GM18868 (cell line): Measurements from ENCODE around the gene CPN2.

Experiments used
- ATAC-seq: cut with Tn5 transposase; IDR thresholded peaks from one replicate; pipeline ENCODE4 v1.9.1; 2021; ENCODE audit warnings: mild to moderate bottlenecking, moderate library complexity; ENCODE audit not compliant: unreplicated experiment

CPN2 gene

GRCh38 chr3:194357681-194358080 is 6.6 kb upstream of the CPN2 start:
- no peak for ATAC-seq

GRCh38 chr3:194355379-194355778 is 4.3 kb upstream of the CPN2 start:
- no peak for ATAC-seq

DNA sequence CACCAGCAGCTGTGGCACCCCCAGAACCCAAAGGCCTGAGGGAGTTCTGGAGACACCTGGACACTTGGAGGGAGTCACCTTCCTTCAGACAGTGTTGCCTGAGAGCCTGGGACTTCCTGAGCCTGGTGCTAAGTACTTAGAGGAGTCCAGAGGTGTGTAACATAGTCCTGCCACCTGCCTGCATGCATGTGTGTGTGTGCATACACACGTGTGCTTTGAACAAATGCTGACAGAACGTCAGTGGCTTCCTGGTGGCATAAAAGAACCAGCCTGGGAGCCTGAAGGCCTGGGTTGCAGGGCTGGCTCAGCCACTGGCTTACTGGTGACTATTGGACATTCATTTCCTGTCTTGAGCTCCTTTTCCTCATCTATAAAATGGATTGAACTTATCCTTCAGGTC is 3.2 kb upstream of the CPN2 start:
- no peak for ATAC-seq

DNA sequence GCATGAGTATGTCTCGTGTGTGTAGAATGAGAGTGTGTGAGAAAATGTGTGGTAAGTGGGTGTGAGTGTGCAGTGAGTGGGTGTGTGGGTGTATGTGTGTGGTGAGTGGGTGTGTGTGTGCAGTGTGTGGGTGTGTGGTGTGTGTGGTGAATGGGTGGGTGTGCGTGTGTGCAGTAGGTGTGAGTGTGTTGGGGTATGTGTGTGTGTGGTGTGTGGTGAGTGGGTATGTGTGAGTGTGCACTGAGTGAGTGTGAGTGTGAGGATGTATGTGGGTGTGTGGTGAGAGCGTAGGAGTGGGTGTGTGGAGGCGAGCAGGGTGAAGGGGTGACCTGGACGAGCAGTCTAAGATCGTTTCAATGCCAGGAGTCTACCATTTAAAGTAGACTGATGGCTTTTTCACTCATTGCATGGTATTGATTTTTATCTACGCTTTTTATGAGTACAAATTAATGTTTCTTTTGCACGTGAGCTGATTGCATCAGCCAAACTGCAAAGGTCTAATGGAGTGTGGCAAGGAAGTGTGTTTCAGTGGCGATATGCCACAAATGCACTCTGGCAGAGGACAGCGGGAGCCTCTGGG is 1.6 kb upstream of the CPN2 start:
- ATAC-seq, result no peak

DNA sequence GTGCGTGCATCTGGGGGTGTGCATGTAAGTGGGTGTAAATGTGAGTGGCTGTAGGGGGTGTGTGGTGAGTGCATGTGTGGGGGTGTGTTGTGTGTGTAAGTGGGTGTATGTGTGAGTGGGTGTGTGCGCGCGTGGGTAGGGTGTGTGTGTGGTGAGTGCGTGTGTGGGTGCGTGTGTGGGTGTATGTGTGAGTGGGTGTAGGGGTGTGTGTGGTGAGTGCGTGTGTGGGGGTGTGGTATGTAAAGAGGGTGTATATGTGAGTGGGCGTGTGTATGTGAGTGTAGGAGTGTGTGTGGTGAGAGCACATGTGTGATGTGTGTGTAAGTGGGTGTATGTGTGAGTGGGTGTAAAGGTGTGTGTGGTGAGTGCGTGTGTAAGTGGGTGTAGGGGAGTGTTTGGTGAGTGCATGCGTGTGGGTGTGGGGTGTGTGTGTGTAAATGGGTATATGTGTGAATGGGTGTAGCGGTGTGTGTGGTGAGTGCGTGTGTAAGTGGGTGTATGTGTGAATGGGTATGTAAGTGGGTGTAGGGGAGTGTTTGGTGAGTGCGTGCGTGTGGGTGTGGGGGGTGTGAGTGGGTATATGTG is 916 bp upstream of the CPN2 start:
- ATAC-seq, result no peak

- no peak for ATAC-seq
Measured at GRCh38 chr3:194350726-194351071, 429 bp downstream of the CPN2 start.

- no peak for ATAC-seq
Measured at GRCh38 chr3:194348354-194348753, 2.8 kb downstream of the CPN2 start.

DNA sequence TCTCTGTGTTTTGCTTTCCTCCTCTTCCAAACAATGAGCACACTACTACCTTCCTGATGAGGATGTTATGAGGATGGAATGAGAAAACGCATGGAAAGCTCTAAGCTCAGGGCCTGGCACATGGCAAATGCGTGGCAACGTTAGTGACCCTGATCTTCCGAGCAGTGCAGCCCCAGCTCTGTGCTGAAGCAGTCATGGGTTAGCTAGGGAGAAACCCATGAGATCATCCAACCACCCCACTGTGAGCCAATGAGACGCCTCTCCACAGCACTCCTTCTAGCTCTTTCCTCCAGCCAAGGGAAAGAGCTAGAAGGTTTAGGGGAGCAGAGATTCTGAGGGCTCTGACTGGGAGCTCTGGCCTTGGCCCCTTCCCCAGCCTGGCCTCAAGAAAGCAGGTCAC is 4.5 kb downstream of the CPN2 start:
- peak; percentile 79 for ATAC-seq

- ATAC-seq, result no peak
Measured at GRCh38 chr3:194346035-194346434, 5.1 kb downstream of the CPN2 start.

DNA sequence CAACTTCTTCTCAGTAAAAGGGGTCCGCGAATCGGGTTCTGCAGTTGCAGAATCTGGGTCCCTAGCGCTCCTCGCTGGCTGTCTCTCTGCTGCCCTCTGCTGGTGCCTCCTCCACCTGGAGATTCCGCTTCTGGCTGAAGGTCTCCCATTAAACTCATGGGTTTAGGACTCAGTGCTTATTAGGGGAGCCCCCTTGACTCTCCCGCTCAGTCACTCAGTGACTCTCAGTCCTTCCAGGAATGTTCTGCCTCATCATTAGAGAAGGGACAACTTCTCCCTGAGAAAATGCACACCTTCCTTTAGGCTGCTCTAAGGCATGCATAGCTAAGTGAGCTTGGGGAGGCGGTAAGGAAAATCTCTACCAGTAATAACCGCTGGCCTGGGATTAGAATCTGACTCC is 7.1 kb downstream of the CPN2 start:
- no peak for ATAC-seq

DNA sequence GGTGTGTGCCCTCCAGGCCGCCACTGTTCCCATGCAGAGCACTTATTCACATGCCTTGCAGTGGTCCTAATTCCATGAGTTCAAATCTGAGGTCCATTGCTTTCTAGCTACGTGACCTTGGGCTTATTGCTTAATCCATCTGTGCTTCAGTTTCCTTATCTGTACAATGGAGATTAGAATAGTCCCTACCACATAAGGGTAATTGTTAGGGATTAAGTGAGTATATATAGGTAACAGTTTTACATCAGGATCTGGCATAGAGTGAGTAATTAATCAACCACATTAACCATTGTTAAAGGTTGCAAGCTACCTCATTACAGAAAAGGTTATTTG is 7.6 kb downstream of the CPN2 start:
- ATAC-seq, result no peak

GRCh38 chr3:194342861-194343560 is 8.1 kb downstream of the CPN2 start:
- no peak for ATAC-seq

DNA sequence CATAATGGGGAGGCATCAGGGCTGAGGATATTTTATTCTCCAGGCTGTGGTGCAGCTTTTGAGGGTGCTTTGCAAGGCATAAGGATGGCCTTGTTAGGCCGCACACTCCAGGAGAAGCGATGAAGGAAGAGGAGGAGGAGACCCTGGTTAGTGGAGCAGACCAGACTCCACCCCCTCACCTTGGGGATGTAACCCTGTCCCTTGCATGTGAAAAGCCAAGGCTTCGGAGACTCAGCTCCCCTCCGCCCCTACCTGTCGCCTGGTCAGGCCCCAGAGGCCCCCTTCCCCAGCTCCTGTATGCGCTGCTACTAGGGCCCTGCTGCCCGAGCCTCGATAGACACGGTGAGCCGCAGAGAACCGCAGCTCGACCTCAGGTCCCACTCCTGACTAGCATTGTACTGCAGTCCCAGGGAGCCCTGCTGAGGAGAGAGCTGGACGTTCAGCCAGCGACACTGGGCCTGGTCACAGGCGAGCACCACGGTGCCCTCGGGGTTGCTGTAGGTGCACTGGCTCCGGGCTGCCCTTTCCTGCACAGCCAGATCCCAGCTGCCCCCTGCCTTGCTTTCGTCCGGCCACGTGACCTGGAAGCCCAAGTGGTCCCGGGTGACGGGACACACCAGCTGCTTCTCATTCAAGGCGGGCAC is 10.2 kb downstream of the CPN2 start:
- no peak for ATAC-seq

DNA sequence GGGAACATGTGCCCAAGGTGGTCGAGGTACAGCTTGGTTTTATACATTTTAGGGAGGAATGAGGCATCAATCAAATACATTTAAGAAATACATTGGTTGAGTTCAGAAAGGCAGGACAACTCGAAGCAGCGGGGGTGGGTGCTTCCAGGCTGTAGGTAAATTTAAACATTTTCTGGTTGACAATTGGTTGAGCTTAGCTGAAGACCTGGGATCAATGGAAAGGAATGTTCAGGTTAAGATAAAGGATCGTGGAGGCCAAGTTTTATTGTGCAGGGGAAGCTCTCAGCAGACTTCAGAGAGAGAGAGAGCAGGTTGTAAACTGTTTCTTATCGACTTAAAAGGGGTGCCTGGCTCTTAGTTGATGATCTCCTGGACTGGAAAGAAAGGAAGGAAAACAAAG is 11.3 kb downstream of the CPN2 start:
- ATAC-seq, result no peak

DNA sequence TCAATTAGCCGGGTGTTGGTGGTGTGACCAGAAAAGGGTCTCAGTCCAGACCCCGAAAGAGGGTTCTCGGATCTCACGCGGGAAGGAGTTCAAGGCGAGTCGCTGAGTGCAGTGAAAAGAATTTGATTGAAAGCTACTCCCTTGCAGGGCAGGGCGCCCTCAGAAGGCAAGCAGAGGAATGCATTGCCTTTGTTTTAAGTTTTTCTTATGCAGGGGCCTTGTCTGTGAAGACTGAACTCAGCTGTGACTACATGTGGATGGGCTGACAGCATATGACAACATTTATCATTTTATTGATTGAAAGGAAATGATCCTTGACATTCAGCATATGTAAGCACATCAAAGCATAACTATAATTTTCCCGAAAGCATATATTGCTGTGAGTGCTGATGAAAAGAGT is 11.8 kb downstream of the CPN2 start:
- ATAC-seq, result no peak

- no peak for ATAC-seq
Measured at GRCh38 chr3:194337965-194338753, 13.0 kb downstream of the CPN2 start.

- no peak for ATAC-seq
Measured at GRCh38 chr3:194336601-194337355, 14.3 kb downstream of the CPN2 start.

DNA sequence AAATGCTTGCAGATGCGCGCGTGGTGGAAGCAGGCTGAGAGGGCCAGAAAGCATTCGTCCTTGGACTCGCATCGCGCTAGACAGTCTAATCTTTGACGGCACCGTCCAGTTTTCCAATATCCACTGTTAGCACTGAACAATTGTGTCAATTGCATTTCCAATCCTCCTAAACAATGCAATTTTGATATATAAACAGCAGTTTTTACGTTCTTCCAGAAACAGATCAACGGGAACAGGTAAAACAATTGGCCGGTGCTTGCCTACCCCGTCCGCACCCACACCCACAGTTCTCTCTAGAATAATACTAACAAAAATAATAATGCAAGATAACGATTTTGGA is 17.2 kb downstream of the CPN2 start:
- ATAC-seq, result no peak

DNA sequence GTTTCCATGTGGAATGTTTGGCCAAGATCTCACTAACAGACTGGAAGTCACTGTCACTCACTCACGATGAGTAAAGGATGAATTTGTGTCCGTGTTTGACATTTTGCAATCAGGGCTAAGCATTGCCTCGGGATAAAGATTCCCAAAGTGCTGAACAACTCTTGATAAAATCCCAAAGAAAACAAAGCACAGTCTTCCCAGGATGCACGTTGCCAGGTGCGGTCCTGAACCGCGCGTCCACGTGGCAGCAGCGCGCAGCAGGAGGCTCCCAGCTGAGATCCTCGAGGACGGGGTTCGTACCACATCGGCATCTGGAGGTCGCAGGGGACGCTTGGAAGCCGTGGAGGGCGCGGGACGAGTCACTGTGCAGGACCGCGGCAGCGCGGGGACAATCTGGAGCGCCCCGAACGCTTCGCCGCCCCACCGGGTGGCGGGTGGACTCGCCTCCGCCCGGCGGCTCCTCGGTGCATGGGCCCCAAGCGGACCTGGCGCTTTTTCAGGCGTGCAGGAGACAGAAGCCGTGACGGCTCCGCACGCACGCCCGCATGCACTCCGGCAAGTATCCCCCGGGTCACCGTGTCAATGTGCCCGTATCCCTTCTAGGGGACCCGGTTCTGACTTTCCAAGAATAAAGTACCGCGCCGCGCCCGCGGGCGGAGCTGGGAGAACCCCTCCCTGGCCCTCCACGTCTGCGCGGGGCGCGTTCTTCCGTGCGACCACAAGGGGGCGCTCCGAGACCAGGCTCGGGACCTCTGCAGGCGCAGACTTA is 17.7 kb downstream of the CPN2 start:
- ATAC-seq, result peak; percentile 94

DNA sequence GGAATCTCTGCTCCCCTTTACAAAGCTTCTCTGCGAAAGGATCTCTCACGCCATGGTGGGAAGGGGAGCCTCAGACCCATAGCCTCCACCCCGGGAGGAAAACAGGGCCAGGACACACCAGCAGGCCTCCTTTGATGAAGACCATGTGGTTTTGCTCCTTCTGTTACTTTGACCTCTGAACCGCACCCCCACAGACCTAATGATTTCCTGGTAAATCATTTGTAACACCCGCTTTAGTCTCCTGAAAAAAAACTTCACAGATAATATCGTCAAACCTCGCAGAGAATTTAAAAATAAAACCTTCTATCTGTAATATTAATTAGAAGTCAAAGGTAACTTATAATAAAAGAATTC is 18.3 kb downstream of the CPN2 start:
- no peak for ATAC-seq
